Heart right ventricle (tissue), 16 donors: Measurements from ENCODE around the gene CMTM1. TPM values are rescaled to one million over a fixed set of nuclear protein-coding genes. Genes with fewer than 3 reads are reported as not detected.

Experiments used
- ATAC-seq, 8 donors: fragments of 200-7000 bp; cut with Tn5 transposase; one replicate each; pipeline ENCODE4 v1.9.1; 2020; ENCODE audit warnings: mild to moderate bottlenecking in 8 of 8, moderate library complexity in 8 of 8, moderate number of reproducible peaks in 1 of 8
- DNase-seq, 2 donors: peaks; one replicate each; pipeline ENCODE4 v3.0.0-alpha.2; 2020
- H3K27ac ChIP-seq, 10 donors: fragments of 200-600 bp; sonication (generic) in 2 of 10; one replicate each; pipeline versions ENCODE4 v1.5.0 to v1.8.0; 2020 to 2022; ENCODE audit warnings: mild to moderate bottlenecking in 3 of 10
- H3K27me3 ChIP-seq, 7 donors: fragments of 200-600 bp; one replicate each; pipeline ENCODE4 v1.8.0; 2021 to 2022; ENCODE audit warnings: mild to moderate bottlenecking in 2 of 7
- H3K36me3 ChIP-seq, 9 donors: fragments of 200-600 bp; sonication (generic) in 1 of 9; one replicate each; pipeline versions ENCODE4 v1.5.0 to v1.8.0; 2020 to 2022; ENCODE audit warnings: mild to moderate bottlenecking in 2 of 9
- H3K4me1 ChIP-seq, 9 donors: fragments of 200-600 bp; sonication (generic) in 1 of 9; one replicate each; pipeline versions ENCODE4 v1.5.0 to v1.8.0; 2020 to 2022; ENCODE audit warnings: mild to moderate bottlenecking in 4 of 9
- H3K4me3 ChIP-seq, 10 donors: fragments of 200-600 bp; sonication (generic) in 2 of 10; one replicate each; pipeline versions ENCODE4 v1.5.0 to v1.8.0; 2020 to 2022; ENCODE audit warnings: mild to moderate bottlenecking in 7 of 10, moderate library complexity in 2 of 10
- H3K9me3 ChIP-seq, 11 donors: fragments of 200-600 bp in 10 of 11; sonication (generic) in 2 of 11; one replicate each; pipeline versions ENCODE4 v1.5.0 to v1.8.0; 2013 to 2022; ENCODE audit warnings: mild to moderate bottlenecking in 2 of 11, control low read depth in 1 of 11, moderate library complexity in 1 of 11
- WGBS, 2 donors: extraction: QIAGEN DNeasy Blood & Tissue Kit; methylation state at CpG; one replicate each; pipeline ENCODE4 v1.1.7; 2013; ENCODE audit warnings: inconsistent platforms in 1 of 2; 5-methylcytosine and 5-hydroxymethylcytosine counted together
- intact Hi-C, 10 donors: fragments of 100-400 bp; cut with DNase I; formaldehyde crosslinking; loops; one replicate each; pipeline versions ENCODE4 v1.11.1 to v1.14.2; 2022
- polyA plus RNA-seq, 2 donors: library from polyadenylated mRNA; stranded (reverse); fragments of 200-250 nt; gene quantifications; one replicate each; pipeline ENCODE4 v1.2.3, GENCODE V29; 2013
- total RNA-seq, 10 donors: library from RNA; stranded (reverse); fragmentation: NEBNext Ultra II Directional in 3 of 10; extraction: Animal tissue kit (Norgen Biotek cat#: 25700) in 3 of 10; gene quantifications; one replicate each; pipeline versions ENCODE4 v1.2.1 to v1.2.4, GENCODE V29; 2021 to 2023
- TF ChIP-seq, protein P1 (sequence below), 9 donors: fragments of 200-600 bp; sonication (generic) in 2 of 9; IDR thresholded peaks; one replicate each; pipeline versions ENCODE4 v1.5.0 to v1.8.0; 2021 to 2022; ENCODE audit warnings: antibody characterized with exemption in 9 of 9, mild to moderate bottlenecking in 5 of 9, moderate library complexity in 1 of 9
- donor health status: Arrhythmogenic right ventricular cardiomyopathy.
- donor health status: ischemic (EF 13 %, LVEDD 7.1; RV severe dilation, severe dysfunction).
- donor health status: healthy with polysubstance abuse.
- donor health status: DM: no; HTN: yes; CAD: no.
- donor health status: DM: no; HTN: no; CAD: no.
- donor health status: ischemic (EF 25% LVEDD 6.9; RV normal size, moderate dysfunction).
- donor health status: ischemic (EF 25% LVEDD 5.7; RV mildly dilated, moderate dysfunction).
- donor health status: healthy.
- donor health status: DM: yes; HTN: yes; CAD: no.
- donor health status: Ischemic cardiomyopathy.
- donor health status: ischemic (EF 35%, LVEDD 5.7; RV mildly dilated, moderate dysfunction).
- donor health status: nonischemic (EF 11% LVEDD 7.7; RV severe dilation, severe dysfunction).
- donor health status: DM: yes; HTN: yes; CAD: no.
- donor health status: PGD.
- donor health status: ischemic (EF 29% LVEDD 5.4; RV normal size, mild dysfunction).
- donor health status: nonischemic (EF 23%, LVEDD 6.1; RV moderate dilation, normal function).

The CMTM1 gene
- total and polyA plus RNA-seq, 12 donors: 0.19 to 2.1 (median 0.95) TPM; not detected in 1

DNA sequence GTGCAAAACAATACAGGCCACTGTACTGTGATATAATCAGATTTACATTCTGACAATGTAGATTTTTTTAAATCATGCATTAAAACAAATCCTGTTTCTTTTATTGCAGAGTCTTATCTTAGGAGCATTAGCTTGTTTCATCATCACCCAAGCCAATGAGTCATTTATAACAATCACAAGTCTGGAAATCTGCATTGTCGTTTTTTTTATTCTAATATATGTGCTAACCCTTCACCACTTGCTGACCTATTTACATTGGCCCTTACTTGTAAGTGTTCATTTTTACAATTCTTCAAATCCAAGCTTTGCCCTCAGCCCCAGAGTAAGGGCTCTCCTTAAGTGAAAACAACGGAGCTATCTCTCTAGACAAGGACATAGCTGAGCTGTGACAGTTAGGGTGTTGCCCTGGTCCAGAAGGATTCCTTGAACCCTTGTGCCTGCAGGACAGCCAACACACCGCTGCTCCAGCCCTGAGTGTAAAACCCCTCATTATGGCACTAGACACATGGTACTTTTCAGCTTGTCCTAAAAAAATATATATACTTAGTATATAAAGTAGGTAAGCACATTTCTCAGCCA, 3.7 kb downstream of the CMTM1 start:
- ATAC-seq (peak in 2 of 8 donors; percentile 42 to 52), DNase-seq (no peak)
- WGBS, 2 donors: 65 to 71% methylated on average over 3 of the region's 3 CpGs
- Histone ChIP-seq H3K4me3 (no peak overlapping the region), H3K36me3 (peaks cover 0 to 31% (median 0%) of the 10 kb centered on the region in 9 donors), H3K9me3 (peaks cover 0 to 4% (median 0%) of the 10 kb centered on the region in 11 donors), H3K27me3 (no peaks in the 10 kb centered on the region), H3K4me1 (peaks cover 0 to 26% (median 0%) of the 10 kb centered on the region in 9 donors), H3K27ac (no peak overlapping the region)
- TF ChIP-seq, protein P1, sequence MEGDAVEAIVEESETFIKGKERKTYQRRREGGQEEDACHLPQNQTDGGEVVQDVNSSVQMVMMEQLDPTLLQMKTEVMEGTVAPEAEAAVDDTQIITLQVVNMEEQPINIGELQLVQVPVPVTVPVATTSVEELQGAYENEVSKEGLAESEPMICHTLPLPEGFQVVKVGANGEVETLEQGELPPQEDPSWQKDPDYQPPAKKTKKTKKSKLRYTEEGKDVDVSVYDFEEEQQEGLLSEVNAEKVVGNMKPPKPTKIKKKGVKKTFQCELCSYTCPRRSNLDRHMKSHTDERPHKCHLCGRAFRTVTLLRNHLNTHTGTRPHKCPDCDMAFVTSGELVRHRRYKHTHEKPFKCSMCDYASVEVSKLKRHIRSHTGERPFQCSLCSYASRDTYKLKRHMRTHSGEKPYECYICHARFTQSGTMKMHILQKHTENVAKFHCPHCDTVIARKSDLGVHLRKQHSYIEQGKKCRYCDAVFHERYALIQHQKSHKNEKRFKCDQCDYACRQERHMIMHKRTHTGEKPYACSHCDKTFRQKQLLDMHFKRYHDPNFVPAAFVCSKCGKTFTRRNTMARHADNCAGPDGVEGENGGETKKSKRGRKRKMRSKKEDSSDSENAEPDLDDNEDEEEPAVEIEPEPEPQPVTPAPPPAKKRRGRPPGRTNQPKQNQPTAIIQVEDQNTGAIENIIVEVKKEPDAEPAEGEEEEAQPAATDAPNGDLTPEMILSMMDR (IDR thresholded peaks at IDR 0.05): no peak
- intact Hi-C loops: no loop called here

DNA sequence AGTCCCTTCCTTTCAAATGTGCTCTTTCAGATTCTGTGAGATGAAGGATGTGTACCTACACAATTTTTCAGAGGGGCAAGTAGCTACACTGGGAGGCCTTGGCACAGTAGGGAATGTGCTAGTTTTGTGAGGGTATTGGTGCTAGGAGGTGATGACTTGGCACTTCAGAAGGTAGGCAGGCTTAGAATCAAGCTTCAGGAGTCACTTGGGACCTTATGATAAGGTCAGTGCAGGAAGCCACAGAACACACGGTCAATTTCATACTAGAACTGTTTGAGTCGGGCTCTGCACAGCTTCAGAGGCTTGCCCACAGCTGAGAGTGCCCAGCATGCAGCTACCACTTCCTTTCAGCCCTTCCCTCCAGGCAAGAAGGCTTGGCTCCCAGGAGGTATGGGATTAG, 6.1 kb downstream of the CMTM1 start:
- intact Hi-C loops: no loop called here
- DNase-seq (no peak), ATAC-seq (no peak)
- H3K36me3 ChIP-seq: peaks cover 0 to 6% (median 0%) of the 10 kb centered on the region in 9 donors
- peaks cover 0 to 26% (median 4%) of the 10 kb centered on the region in 9 donors for H3K4me1 ChIP-seq
- 55 to 67% methylated on average over 2 of the region's 2 CpGs for WGBS, 2 donors
- TF ChIP-seq, protein P1 (IDR thresholded peaks at IDR 0.05): no peak
- H3K9me3 ChIP-seq: peaks cover 0 to under 1% (median 0%) of the 10 kb centered on the region in 11 donors
- H3K27ac ChIP-seq: no peak overlapping the region
- no peak overlapping the region for H3K4me3 ChIP-seq
- peaks cover 0 to 6% (median 0%) of the 10 kb centered on the region in 7 donors for H3K27me3 ChIP-seq

DNA sequence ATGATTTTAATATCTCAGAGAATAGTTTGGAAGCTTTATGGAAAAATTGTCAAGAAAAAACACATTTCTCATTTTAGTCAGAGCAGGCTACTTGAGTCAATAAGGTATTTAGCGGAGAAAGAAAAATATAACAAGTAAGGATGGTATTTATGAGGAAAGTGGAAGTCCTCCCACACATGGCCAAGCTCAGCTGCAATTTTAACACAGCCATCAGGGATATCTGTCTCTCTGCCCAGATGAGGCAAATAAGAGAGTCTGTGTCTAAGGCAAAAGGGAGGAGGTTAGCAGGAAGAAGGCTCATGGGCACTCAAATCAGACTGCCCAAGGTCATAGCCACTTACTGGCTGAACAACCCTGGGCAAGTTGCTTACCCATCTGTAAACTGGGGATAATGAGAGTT, 7.8 kb downstream of the CMTM1 start:
- ATAC-seq (no peak), DNase-seq (no peak)
- H3K9me3 ChIP-seq: no peaks in the 10 kb centered on the region
- H3K27me3 ChIP-seq: peaks cover 0 to 24% (median 14%) of the 10 kb centered on the region in 7 donors
- no peaks in the 10 kb centered on the region for H3K36me3 ChIP-seq
- H3K4me1 ChIP-seq: peaks cover 5 to 28% (median 15%) of the 10 kb centered on the region in 9 donors
- intact Hi-C loops: no loop called here
- H3K27ac ChIP-seq: no peak overlapping the region
- H3K4me3 ChIP-seq: no peak overlapping the region
- 84 to 89% methylated on average over 1 of the region's 1 CpG for WGBS, 2 donors
- TF ChIP-seq, protein P1 (IDR thresholded peaks at IDR 0.05): no peak

DNA sequence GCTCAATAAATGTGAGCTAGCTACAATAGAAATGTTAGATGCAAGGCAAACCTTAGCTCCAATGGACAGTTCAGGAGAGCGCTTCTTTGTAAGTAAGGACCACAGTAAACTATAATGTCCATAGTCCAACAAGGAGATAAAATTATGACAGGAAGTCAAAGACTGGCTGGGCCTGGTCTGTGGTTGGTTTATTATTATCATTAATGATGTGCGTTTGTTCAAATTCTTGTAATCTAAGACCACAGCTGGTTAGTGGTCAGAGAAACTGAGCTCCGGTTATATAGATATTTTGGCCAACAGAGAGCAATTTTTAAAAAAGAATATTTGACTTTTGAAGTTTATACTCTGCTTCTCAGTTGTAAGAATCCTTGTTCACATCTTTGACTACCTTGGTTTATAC, 8.3 kb downstream of the CMTM1 start:
- no peak for DNase-seq
- ATAC-seq: no peak
- TF ChIP-seq, protein P1 (IDR thresholded peaks at IDR 0.05): no peak
- intact Hi-C loops: no loop called here
- Histone ChIP-seq H3K27ac (no peak overlapping the region), H3K9me3 (no peaks in the 10 kb centered on the region), H3K27me3 (peaks cover 0 to 28% (median 18%) of the 10 kb centered on the region in 7 donors), H3K4me3 (no peak overlapping the region), H3K4me1 (peaks cover 5 to 30% (median 18%) of the 10 kb centered on the region in 9 donors), H3K36me3 (no peaks in the 10 kb centered on the region)
- 86 to 91% methylated on average over 3 of the region's 3 CpGs for WGBS, 2 donors
